Peyer's patch (tissue), 4 donors: ENCODE results near the gene PMPCB. TPM values are rescaled to one million over a fixed set of nuclear protein-coding genes. Genes with fewer than 3 reads are reported as not detected.

ENCODE experiments used
- DNase-seq, 3 donors: peaks; one replicate each; pipeline ENCODE4 v3.0.0-alpha.2; 2017 to 2019
- H3K27ac ChIP-seq, 4 donors: fragments of 200-600 bp; sonication (generic); one replicate each; pipeline ENCODE4 v1.5.1; 2016 to 2019
- H3K27me3 ChIP-seq, 2 donors: fragments of 200-600 bp; sonication (generic); one replicate each; pipeline ENCODE4 v1.5.1; 2019
- H3K36me3 ChIP-seq, 3 donors: fragments of 200-600 bp; sonication (generic); one replicate each; pipeline ENCODE4 v1.5.1; 2016 to 2019
- H3K4me1 ChIP-seq, 4 donors: fragments of 200-600 bp; sonication (generic); one replicate each; pipeline ENCODE4 v1.5.1; 2016 to 2019
- H3K4me3 ChIP-seq, 4 donors: fragments of 200-600 bp; sonication (generic); 1 replicate in 3 of 4; 2 replicates in 1 of 4; pipeline ENCODE4 v1.5.1; 2016 to 2019; ENCODE audit warnings: mild to moderate bottlenecking in 1 of 4
- H3K9me3 ChIP-seq, 4 donors: fragments of 200-600 bp; sonication (generic); one replicate each; pipeline ENCODE4 v1.5.1; 2016 to 2019; ENCODE audit warnings: mild to moderate bottlenecking in 1 of 4
- CTCF ChIP-seq, 6 experiments: fragments of 450-650 bp in 4 of 6; fragments of 200-600 bp in 2 of 6; sonication (generic) in 1 of 6; IDR thresholded peaks; one replicate each; pipeline ENCODE4 v1.5.1; 2017 to 2019; ENCODE audit warnings: antibody characterized with exemption in 6 of 6, mild to moderate bottlenecking in 3 of 6, moderate library complexity in 1 of 6
- POLR2A ChIP-seq, 2 donors: fragments of 450-650 bp; IDR thresholded peaks; one replicate each; pipeline ENCODE4 v1.5.1; 2017; ENCODE audit warnings: antibody characterized with exemption in 2 of 2, mild to moderate bottlenecking in 2 of 2, moderate library complexity in 2 of 2
- small RNA-seq, 2 donors: library from RNA; depleted of rRNA; stranded (forward); fragments of <200 nt; gene quantifications; one replicate each; pipeline ENCODE3, GENCODE V24; 2016
- total RNA-seq, 4 donors: library from RNA; depleted of rRNA; stranded (reverse); fragments of >200 nt; gene quantifications; one replicate each; pipeline ENCODE4 v1.1.0, GENCODE V29; 2016

PMPCB gene
- total RNA-seq, 4 donors from 2014 or later: 35.5 to 48.2 (median 37.7) TPM

GRCh38 chr7:103349805-103350204 lies 52.6 kb downstream of the PMPCB start:
- no peak for DNase-seq
- H3K4me3 ChIP-seq: no peak overlapping the region
- TF ChIP-seq CTCF (IDR thresholded peaks at IDR 0.05): no peak
- TF ChIP-seq POLR2A (IDR thresholded peaks at IDR 0.05): no peak

More at GRCh38 chr7:103349805-103350204, 52.6 kb downstream of the PMPCB start:
- Histone ChIP-seq H3K36me3 (peaks cover 0 to 27% (median 0%) of the 10 kb centered on the region in 3 donors), H3K9me3 (no peaks in the 10 kb centered on the region), H3K27ac (no peak overlapping the region), H3K27me3 (no peaks in the 10 kb centered on the region), H3K4me1 (peaks cover 0 to 21% (median 3%) of the 10 kb centered on the region in 4 donors)

Small RNA genes within 50 kb of the gene (small RNA-seq; reads per million reads assigned to genes)
- gene RPS29P16: 0 reads per million in 2 donors

Other genes with a start within 250 kb of the PMPCB start
- 1 to 10 TPM in 2 of 4 donors, under 1 TPM in 1, not detected in 1; 0.35 to 2.6 (median 1.3) TPM for gene FBXL13, start 222.6 kb upstream of the PMPCB start, total RNA-seq
- gene ARMC10, start 222.3 kb upstream of the PMPCB start, total RNA-seq: 10 to 100 TPM; 16.5 to 24.8 (median 18.4) TPM
- gene NAPEPLD, start 148.3 kb upstream of the PMPCB start, total RNA-seq: 10 to 100 TPM; 28.9 to 75.5 (median 71.2) TPM
- 10 to 100 TPM; 14.7 to 52.0 (median 20.8) TPM for gene DNAJC2, start 47.3 kb downstream of the PMPCB start, total RNA-seq
- 10 to 100 TPM; 40.8 to 81.7 (median 63.3) TPM for gene PSMC2, start 50.2 kb downstream of the PMPCB start, total RNA-seq
- gene SLC26A5, start 148.8 kb downstream of the PMPCB start, total RNA-seq: under 1 TPM in 1 of 4 donors, not detected in 3; 0.54 TPM